ENCODE results near the gene ERFE.

ERFE gene

GRCh38 chr2:238152771-238153688 is 5.7 kb upstream of the ERFE start:
- in situ Hi-C loops (cut with MboI; ENCODE audit: low sequenced_read_pairs) = no loop called here

- in situ Hi-C loops (cut with MboI; ENCODE audit: low sequenced_read_pairs) = no loop called here
Observed at GRCh38 chr2:238154570-238154969, 4.2 kb upstream of the ERFE start.

- in situ Hi-C loops (cut with MboI; ENCODE audit: low sequenced_read_pairs) = no loop called here
Observed at GRCh38 chr2:238155051-238155760, 3.6 kb upstream of the ERFE start.

GRCh38 chr2:238155761-238156694 is 2.7 kb upstream of the ERFE start:
- in situ Hi-C loops (cut with MboI; ENCODE audit: low sequenced_read_pairs) = no loop called here

- in situ Hi-C loops (cut with MboI; ENCODE audit: low sequenced_read_pairs) = no loop called here
Observed at GRCh38 chr2:238157506-238158017, 1.2 kb upstream of the ERFE start.

GRCh38 chr2:238158018-238158508 is 707 bp upstream of the ERFE start:
- in situ Hi-C loops (cut with MboI; ENCODE audit: low sequenced_read_pairs) = no loop called here

GRCh38 chr2:238159071-238159539 is 335 bp downstream of the ERFE start:
- in situ Hi-C loops (cut with MboI; ENCODE audit: low sequenced_read_pairs) = no loop called here

GRCh38 chr2:238159661-238160205 is 963 bp downstream of the ERFE start:
- in situ Hi-C loops (cut with MboI; ENCODE audit: low sequenced_read_pairs) = no loop called here

GRCh38 chr2:238160206-238161129 is 1.7 kb downstream of the ERFE start:
- in situ Hi-C loops (cut with MboI; ENCODE audit: low sequenced_read_pairs) = no loop called here

GRCh38 chr2:238161291-238162051 is 2.7 kb downstream of the ERFE start:
- in situ Hi-C loops (cut with MboI; ENCODE audit: low sequenced_read_pairs) = no loop called here

GRCh38 chr2:238162251-238162845 is 3.6 kb downstream of the ERFE start:
- in situ Hi-C loops (cut with MboI; ENCODE audit: low sequenced_read_pairs) = no loop called here

- in situ Hi-C loops (cut with MboI; ENCODE audit: low sequenced_read_pairs) = no loop called here
Observed at GRCh38 chr2:238162846-238163441, 4.2 kb downstream of the ERFE start.

- in situ Hi-C loops (cut with MboI; ENCODE audit: low sequenced_read_pairs) = no loop called here
Observed at GRCh38 chr2:238163481-238164198, 4.9 kb downstream of the ERFE start.

GRCh38 chr2:238164906-238165287 is 6.1 kb downstream of the ERFE start:
- in situ Hi-C loops (cut with MboI; ENCODE audit: low sequenced_read_pairs) = no loop called here

GRCh38 chr2:238165288-238165921 is 6.6 kb downstream of the ERFE start:
- in situ Hi-C loops (cut with MboI; ENCODE audit: low sequenced_read_pairs) = no loop called here
